Cardiac muscle cell (in vitro differentiated cells and primary cell): ENCODE measurements around the gene ARHGEF28. TPM values are rescaled to one million over a fixed set of nuclear protein-coding genes. Genes with fewer than 3 reads are reported as not detected.

ENCODE experiments used
- DNase-seq, 2 donors: peaks; one replicate each; pipeline versions ENCODE4 v3.0.0 to v3.0.0-alpha.2; 2010 to 2017; ENCODE audit warnings: low read depth in 1 of 2, low spot score in 1 of 2
- H3K27ac ChIP-seq: fragments of 200-600 bp; sonication (generic); 2 replicates; pipeline ENCODE4 v1.5.1; 2016
- H3K27me3 ChIP-seq: fragments of 200-600 bp; sonication (generic); 2 replicates; pipeline ENCODE4 v1.6.0; 2016; ENCODE audit warnings: control low read depth
- H3K36me3 ChIP-seq: fragments of 200-600 bp; sonication (generic); 2 replicates; pipeline ENCODE4 v1.5.1; 2016; ENCODE audit warnings: control low read depth
- H3K4me1 ChIP-seq: fragments of 200-600 bp; sonication (generic); 2 replicates; pipeline ENCODE4 v1.8.1; 2017; ENCODE audit warnings: low read depth, mild to moderate bottlenecking, mixed run types
- H3K4me3 ChIP-seq: fragments of 200-600 bp; sonication (generic); 2 replicates; pipeline ENCODE4 v1.5.1; 2016; ENCODE audit warnings: mild to moderate bottlenecking
- H3K9me3 ChIP-seq: fragments of 200-600 bp; sonication (generic); 2 replicates; pipeline ENCODE4 v1.5.1; 2017; ENCODE audit warnings: low read depth, mild to moderate bottlenecking, control low read depth
- CTCF ChIP-seq: IDR thresholded peaks from 2 replicates; pipeline ENCODE4 v1.5.1; 2012; ENCODE audit warnings: low read depth, mild to moderate bottlenecking, low read length
- polyA plus RNA-seq: library from polyadenylated mRNA; unstranded; fragments of >200 nt; fragmentation: Nextera tagmentation; extraction: Ambion mirVana; gene quantifications from 2 replicates; pipeline ENCODE4 v1.2.1, GENCODE V29; 2016
- total RNA-seq: library from RNA; depleted of rRNA; stranded (reverse); fragments of >200 nt; gene quantifications from 2 replicates; pipeline ENCODE4 v1.2.3, GENCODE V29; 2016

ARHGEF28 gene
- total and polyA plus RNA-seq, 2 experiments from 2014 or later: 0.30 TPM; not detected in 1

DNA sequence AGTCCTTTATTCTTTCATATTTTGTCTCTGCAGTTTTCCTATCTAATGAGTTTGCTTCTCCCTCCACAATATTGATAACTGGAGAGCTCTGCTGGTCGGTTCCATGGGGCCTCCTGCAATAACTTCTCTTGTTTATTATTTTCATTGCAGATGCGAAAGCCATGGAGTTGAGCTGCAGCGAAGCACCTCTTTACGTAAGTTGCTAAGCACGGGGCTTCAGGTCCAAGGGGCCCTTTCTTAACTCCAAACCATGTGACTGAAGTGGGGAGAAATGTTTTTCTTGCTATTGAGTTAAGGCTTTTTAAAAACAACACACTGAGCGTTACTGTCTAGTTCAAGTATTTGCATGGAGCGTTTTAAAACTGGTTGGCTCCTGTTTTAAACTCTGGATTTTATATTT is 58.7 kb downstream of the ARHGEF28 start:
- Histone ChIP-seq H3K9me3 (no peaks in the 10 kb centered on the region), H3K4me3 (no peak overlapping the region), H3K27ac (no peak overlapping the region), H3K36me3 (no peaks in the 10 kb centered on the region), H3K27me3 (no peaks in the 10 kb centered on the region), H3K4me1 (no peaks in the 10 kb centered on the region)
- TF ChIP-seq CTCF: no peak
- no peak for DNase-seq

DNA sequence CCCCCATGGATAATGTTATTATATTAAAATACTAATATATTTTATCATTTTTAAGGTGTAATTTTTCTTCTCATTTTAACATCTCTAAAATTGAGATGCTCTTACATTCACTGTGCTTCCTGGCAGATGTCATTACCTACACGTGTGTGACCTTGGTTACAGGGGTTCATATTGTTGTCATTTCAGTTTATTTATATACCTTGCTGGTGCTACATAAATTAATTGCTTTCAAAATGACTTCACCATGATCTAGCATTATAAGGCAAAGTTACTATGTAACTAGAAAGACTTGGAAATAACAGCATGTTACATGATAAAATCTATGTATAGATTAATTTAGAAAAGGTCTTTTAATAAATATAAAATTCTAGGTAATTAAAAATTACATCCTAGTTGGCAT is 60.9 kb downstream of the ARHGEF28 start:
- H3K4me1 ChIP-seq: no peaks in the 10 kb centered on the region
- H3K9me3 ChIP-seq: no peaks in the 10 kb centered on the region
- no peak overlapping the region for H3K4me3 ChIP-seq
- DNase-seq: no peak
- no peak for TF ChIP-seq CTCF
- no peak overlapping the region for H3K27ac ChIP-seq
- H3K27me3 ChIP-seq: no peaks in the 10 kb centered on the region
- no peaks in the 10 kb centered on the region for H3K36me3 ChIP-seq

DNA sequence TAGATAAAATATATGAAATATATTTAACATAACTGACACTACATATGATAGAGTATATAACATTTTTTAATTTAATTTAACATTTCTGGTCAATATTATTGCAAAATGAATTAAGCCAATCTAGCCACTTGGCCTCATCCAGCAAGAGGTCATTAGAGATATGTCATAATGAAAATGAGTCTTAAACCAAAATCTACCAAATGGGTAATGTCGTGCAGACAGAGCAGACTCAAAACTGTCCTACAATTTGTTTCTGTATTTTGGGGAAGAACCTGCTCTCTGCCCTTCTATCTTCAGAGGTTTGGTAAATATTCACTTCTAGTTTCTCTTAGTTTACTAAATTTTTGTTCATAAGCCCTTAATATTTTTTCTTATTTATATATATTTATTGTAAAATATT is 61.4 kb downstream of the ARHGEF28 start:
- no peak for TF ChIP-seq CTCF
- no peak overlapping the region for H3K4me3 ChIP-seq
- H3K4me1 ChIP-seq: no peaks in the 10 kb centered on the region
- H3K36me3 ChIP-seq: no peaks in the 10 kb centered on the region
- H3K27me3 ChIP-seq: no peaks in the 10 kb centered on the region
- H3K27ac ChIP-seq: no peak overlapping the region
- no peaks in the 10 kb centered on the region for H3K9me3 ChIP-seq
- DNase-seq: no peak

DNA sequence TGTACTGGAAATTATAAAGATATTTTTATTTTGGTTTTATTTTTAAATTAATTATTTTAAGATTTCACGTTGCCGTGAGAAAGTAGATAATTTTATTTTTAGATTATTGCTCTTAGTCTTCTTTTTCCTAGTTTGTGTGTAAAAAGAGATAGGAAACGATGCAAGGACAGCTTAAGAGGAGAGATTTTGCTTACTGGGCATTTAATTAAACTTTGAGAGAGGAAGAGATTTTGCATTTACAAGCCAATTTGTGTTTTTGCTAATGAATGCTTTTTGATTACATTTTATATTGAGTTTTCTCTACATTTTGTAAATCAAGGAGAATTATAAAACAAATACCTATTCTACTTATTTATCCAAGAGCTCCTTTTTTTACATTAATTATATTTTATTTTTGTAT is 64.0 kb downstream of the ARHGEF28 start:
- no peak for TF ChIP-seq CTCF
- no peak overlapping the region for H3K27ac ChIP-seq
- H3K4me3 ChIP-seq: no peak overlapping the region
- DNase-seq: no peak
- H3K36me3 ChIP-seq: no peaks in the 10 kb centered on the region
- no peaks in the 10 kb centered on the region for H3K4me1 ChIP-seq
- H3K27me3 ChIP-seq: no peaks in the 10 kb centered on the region
- no peaks in the 10 kb centered on the region for H3K9me3 ChIP-seq

GRCh38 chr5:73691302-73692080 is 65.5 kb downstream of the ARHGEF28 start:
- no peaks in the 10 kb centered on the region for H3K4me1 ChIP-seq
- DNase-seq: no peak
- no peak for TF ChIP-seq CTCF
- no peaks in the 10 kb centered on the region for H3K27me3 ChIP-seq
- no peak overlapping the region for H3K4me3 ChIP-seq
- H3K27ac ChIP-seq: no peak overlapping the region
- H3K36me3 ChIP-seq: no peaks in the 10 kb centered on the region
- H3K9me3 ChIP-seq: no peaks in the 10 kb centered on the region
